ENCODE measurements around the gene PRKG1. TPM values are rescaled to one million over a fixed set of nuclear protein-coding genes. Genes with fewer than 3 reads are reported as not detected.

Gene PRKG1
- total RNA-seq, 2 experiments from 2014 or later: not detected

DNA sequence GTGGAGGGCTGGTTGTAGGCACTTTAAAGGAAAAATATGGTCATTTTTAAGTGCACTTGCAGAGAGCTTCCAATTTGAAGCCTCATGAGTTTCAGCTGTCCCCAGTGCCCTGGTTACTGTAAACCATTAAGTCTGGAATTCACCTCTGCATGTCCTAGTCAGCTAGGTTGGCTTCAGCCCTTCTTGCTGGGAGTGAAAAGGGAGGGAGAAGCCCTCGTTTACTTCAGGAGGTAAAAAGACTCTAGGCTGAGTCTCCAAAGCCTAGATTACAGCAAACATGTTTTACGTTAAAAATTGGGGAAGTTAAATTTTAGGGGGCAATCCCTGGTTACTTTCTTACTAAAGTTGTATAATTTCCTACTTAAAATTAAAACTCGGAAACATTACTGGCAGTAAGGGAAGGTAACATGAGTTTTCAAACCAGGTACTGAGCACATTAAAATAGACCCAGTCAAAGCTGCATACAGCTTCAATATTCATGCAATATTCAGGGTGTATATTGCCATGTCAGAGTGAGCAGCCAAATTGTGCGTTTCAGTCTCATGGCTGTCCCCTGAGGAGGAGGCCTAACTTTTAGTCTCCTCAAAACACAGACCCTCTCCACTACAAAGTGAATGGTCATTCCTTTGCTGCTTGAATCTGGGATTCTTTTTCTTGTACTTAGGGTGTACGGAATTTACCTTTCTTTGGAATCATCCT, 156.7 kb downstream of the PRKG1 start:
- Mint-ChIP-seq H3K4me1 (ENCODE audit: low read depth) (no peaks in the 10 kb centered on the region), H3K9me3 (no peaks in the 10 kb centered on the region), H3K36me3 (no peaks in the 10 kb centered on the region), H3K27ac (no peak overlapping the region), H3K4me3 (no peak overlapping the region), H3K27me3 (no peaks in the 10 kb centered on the region)
- intact Hi-C loops (cut with micrococcal nuclease): no loop called here
- DNase-seq: no peak
- POLR2A ChIA-PET: no interaction called here
- CTCF ChIA-PET: interaction anchor here (0.7 kb wide), 1 partner anchor 300 kb away, joined by 3 read pairs; no protein-coding TSS in a partner anchor

DNA sequence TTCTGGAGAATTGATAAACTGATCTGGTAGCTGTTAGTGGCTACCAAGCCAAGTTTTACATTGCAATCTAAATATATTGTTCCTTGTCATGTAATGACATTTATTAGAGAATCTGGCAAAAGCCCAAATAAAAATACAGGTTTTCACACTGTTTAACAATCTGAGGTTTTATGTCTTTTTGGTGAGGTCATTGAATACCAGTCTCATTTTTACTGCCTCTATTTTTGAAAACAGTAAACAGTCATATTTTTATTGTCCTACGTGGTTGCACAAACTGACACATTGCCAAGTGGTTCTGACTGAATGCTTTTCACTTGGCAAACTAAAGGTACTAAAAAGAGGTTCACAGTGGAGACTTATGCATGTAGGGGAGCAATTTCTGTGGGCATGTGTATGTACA, 157.5 kb downstream of the PRKG1 start:
- Mint-ChIP-seq H3K27me3 (no peaks in the 10 kb centered on the region), H3K4me3 (no peak overlapping the region), H3K27ac (no peak overlapping the region), H3K36me3 (no peaks in the 10 kb centered on the region), H3K4me1 (ENCODE audit: low read depth) (no peaks in the 10 kb centered on the region), H3K9me3 (no peaks in the 10 kb centered on the region)
- CTCF ChIA-PET: interaction anchor here (0.7 kb wide), 1 partner anchor 299 kb away, joined by 3 read pairs; no protein-coding TSS in a partner anchor
- intact Hi-C loops (cut with micrococcal nuclease): no loop called here
- POLR2A ChIA-PET: no interaction called here
- DNase-seq: no peak

DNA sequence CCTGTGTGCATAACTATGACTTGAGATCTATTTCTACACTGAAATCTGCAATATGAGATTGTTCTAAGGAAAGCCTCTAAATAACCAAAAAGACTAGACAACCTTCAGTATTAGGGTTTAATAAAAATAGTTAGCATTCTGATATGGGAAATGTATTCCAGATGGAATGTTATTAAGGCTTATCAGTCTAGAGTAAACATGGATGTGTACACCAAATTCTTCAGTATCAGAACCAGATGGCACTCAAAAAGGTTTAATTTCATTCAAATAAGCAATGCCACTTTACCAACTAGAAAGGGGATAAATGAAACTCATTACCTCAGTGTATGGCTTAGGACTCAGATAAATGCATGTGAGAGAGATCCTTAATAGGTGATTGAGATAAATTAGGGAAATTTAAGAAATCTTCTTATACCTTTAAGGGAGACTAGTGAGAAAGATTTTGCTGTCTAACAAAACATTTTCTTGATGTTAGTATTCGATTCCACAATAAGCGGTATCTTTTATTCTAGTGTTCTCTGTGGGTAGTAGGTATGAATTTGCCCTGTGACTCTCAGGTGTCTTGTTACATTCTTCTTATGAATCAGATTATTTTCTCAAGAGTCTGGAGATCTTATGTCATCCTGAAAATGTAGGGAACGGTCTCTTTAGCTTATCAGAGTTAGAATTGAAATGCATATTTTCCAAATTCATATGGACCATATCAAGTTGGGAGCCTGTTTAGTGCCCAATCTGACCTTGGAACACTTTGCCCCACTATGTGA, 159.2 kb downstream of the PRKG1 start:
- Mint-ChIP-seq H3K27me3 (no peaks in the 10 kb centered on the region), H3K36me3 (no peaks in the 10 kb centered on the region), H3K4me1 (ENCODE audit: low read depth) (no peaks in the 10 kb centered on the region), H3K9me3 (no peaks in the 10 kb centered on the region), H3K4me3 (no peak overlapping the region), H3K27ac (no peak overlapping the region)
- POLR2A ChIA-PET: no interaction called here
- CTCF ChIA-PET: no interaction called here
- DNase-seq: no peak
- intact Hi-C loops (cut with micrococcal nuclease): no loop called here

DNA sequence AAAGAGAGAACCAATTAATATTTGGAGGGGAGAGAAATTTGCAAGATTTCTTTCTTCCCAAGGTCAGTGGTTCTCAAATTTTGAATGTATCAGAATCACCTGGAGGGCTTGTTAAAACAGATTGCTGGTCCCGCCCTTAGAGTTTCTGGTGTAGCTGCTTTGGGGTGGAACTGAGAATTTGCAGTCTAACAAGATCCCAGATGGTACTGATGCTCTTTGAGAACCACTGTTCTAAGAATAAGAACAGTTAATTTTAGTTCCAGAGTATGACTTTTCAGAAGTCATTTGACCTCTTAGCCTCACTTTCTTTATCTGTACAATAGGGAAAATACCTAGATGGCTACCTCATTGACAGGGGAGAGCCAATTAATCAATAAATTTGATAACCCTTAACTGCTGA, 161.6 kb downstream of the PRKG1 start:
- H3K9me3 Mint-ChIP-seq: no peaks in the 10 kb centered on the region
- H3K27me3 Mint-ChIP-seq: no peaks in the 10 kb centered on the region
- POLR2A ChIA-PET: no interaction called here

DNA sequence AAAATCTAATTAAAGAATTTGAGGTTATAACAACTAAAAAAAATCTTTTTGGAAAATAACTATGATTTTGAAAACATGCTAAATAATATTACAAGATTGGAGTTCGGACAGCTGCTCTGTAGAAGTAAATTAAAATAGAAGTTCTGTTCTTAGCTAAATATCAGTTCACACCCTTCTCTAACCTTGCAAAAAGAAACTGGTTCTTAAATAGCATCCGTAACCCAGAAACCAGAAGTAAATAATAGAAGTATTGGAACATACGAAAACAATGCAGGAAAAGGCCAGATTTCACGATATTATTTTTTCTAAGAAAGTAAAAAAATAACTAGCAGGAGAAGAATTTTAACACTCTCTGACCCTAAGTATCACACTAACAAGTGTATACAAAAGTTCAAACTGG, 164.7 kb downstream of the PRKG1 start:
- Mint-ChIP-seq H3K27me3 (no peaks in the 10 kb centered on the region), H3K27ac (no peak overlapping the region), H3K36me3 (no peaks in the 10 kb centered on the region), H3K4me3 (no peak overlapping the region), H3K4me1 (ENCODE audit: low read depth) (no peaks in the 10 kb centered on the region), H3K9me3 (no peaks in the 10 kb centered on the region)
- ChIA-PET CTCF (no interaction called here), POLR2A (no interaction called here)
- intact Hi-C loops (cut with micrococcal nuclease): no loop called here
- no peak for DNase-seq

More for the DNA sequence above, 161.6 kb downstream of the PRKG1 start:
- CTCF ChIA-PET: no interaction called here
- Mint-ChIP-seq H3K4me1 (ENCODE audit: low read depth) (no peaks in the 10 kb centered on the region), H3K27ac (no peak overlapping the region), H3K4me3 (no peak overlapping the region), H3K36me3 (no peaks in the 10 kb centered on the region)
- intact Hi-C loops (cut with micrococcal nuclease): no loop called here
- no peak for DNase-seq

DNA sequence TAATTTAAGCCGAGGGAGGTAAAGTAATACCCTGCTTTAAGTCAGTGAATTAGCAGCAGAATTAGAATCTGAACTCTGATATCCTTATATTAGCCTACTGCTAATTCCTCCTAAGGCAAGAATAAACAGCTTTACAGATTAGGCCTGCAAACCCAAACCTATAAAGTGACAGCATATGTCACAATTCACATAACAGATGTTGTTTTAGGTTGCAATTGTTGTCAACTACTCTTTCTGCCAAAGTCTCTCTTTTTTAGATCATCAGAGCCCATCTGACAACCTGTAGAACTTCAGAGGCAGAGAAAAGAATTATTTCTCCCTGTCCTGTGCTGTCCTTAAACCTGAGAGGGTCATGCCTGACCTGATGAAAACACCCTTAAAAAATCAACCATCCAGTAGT, 167.2 kb downstream of the PRKG1 start:
- no peaks in the 10 kb centered on the region for H3K27me3 Mint-ChIP-seq
- intact Hi-C loops (cut with micrococcal nuclease): no loop called here
- no peak overlapping the region for H3K27ac Mint-ChIP-seq
- no peaks in the 10 kb centered on the region for H3K9me3 Mint-ChIP-seq
- ChIA-PET POLR2A (no interaction called here), CTCF (no interaction called here)
- no peak overlapping the region for H3K4me3 Mint-ChIP-seq
- no peak for DNase-seq
- H3K4me1 Mint-ChIP-seq (ENCODE audit: low read depth): no peaks in the 10 kb centered on the region
- no peaks in the 10 kb centered on the region for H3K36me3 Mint-ChIP-seq

DNA sequence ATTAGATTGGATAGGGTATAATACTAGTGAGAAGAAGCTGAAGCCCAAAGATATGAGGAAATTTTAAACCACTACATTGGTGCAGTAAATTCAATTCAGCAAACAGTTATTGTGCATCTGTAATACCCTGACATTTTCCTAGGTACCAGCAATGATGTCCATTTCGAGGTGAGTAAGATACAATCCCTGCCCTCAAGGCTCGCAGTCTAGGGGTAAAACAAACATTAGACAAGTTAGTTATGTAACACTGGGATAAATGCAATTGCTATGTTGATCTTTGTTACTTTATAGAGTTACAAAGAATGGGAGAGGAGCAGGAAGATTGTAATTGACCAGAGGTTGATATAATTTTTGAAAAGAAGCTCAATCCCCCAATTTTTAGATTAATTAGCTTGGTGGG, 168.1 kb downstream of the PRKG1 start:
- no peak for DNase-seq
- intact Hi-C loops (cut with micrococcal nuclease): no loop called here
- Mint-ChIP-seq H3K27ac (no peak overlapping the region), H3K4me3 (no peak overlapping the region), H3K36me3 (no peaks in the 10 kb centered on the region), H3K4me1 (ENCODE audit: low read depth) (no peaks in the 10 kb centered on the region), H3K27me3 (no peaks in the 10 kb centered on the region), H3K9me3 (no peaks in the 10 kb centered on the region)
- ChIA-PET POLR2A (no interaction called here), CTCF (no interaction called here)

DNA sequence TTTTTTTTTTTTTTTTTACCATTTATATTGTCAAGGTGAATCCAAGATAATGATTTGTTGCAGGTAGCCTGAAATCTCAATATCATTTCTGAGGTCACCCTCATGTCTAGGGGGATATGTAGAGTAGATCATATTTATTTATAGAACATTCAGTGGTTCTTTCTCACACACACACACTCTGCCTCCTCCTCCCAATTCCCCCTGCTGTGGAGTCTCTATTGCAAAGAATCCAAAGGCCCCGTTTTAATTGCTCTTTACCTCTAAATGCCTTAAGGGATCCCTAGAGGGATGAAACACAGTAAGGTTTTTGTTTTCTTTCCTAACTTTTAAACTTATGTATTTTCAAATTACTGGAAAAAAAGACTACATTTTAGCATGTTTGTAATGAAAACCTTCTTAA, 170.0 kb downstream of the PRKG1 start:
- DNase-seq: no peak
- Mint-ChIP-seq H3K4me1 (ENCODE audit: low read depth) (no peaks in the 10 kb centered on the region), H3K36me3 (no peaks in the 10 kb centered on the region), H3K4me3 (no peak overlapping the region), H3K27ac (no peak overlapping the region), H3K27me3 (no peaks in the 10 kb centered on the region), H3K9me3 (no peaks in the 10 kb centered on the region)
- intact Hi-C loops (cut with micrococcal nuclease): no loop called here
- ChIA-PET POLR2A (no interaction called here), CTCF (no interaction called here)

DNA sequence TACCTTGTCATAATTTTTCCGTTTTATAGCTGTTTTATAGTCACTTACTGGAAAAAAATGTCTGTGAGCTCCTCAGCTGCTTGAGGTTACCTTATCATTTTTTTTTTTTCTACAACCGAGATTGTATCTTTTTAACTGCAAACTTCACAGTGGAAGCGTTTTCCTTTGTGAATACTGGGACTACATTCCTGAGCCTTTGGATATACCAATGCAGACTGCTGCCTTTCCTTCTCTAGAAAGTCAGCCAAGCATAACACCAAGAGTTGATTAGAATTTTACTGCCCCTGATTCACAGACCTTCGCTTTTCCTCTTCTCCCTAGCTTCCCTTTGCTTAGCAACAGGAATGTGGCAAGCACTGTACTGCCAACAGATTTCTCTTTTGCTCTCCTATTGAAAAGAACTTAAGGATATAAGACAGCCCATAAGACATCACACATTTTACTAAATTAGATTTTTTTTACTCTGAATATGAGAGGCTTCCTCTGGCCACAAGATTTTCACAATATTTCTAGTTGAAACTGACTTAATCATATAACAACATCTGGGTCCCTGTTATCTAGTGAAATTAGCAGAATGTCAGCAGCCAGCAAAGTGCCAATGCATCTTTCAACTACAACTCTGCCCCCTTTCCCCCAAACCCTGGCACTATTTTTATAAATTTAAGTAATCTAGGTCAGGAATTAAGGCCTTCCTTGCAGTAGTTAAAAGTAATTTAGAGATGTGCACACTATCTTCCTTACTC, 170.6 kb downstream of the PRKG1 start:
- POLR2A ChIA-PET: no interaction called here
- CTCF ChIA-PET: no interaction called here
- Mint-ChIP-seq H3K27ac (no peak overlapping the region), H3K4me3 (no peak overlapping the region), H3K27me3 (no peaks in the 10 kb centered on the region), H3K9me3 (no peaks in the 10 kb centered on the region), H3K36me3 (no peaks in the 10 kb centered on the region), H3K4me1 (ENCODE audit: low read depth) (no peaks in the 10 kb centered on the region)
- no peak for DNase-seq
- intact Hi-C loops (cut with micrococcal nuclease): no loop called here

DNA sequence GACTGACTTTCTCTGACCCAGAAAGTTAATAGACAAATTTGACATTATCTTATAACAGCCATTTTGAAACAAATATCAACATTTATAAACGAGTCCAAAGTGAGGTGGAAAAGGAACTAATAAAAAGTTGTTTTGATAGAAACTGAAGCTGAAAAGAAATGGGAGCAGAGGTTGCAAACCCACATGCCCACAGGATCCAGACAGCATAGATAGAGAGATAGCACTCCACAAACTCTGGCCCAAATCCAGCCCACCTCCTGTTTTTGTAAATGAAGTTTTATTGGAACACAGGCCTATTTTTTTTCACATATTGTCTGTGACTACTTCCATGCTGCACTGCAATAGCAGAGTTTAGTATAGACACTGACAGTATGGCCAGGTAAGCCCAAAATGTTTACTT, 171.9 kb downstream of the PRKG1 start:
- ChIA-PET POLR2A (no interaction called here), CTCF (no interaction called here)
- H3K27me3 Mint-ChIP-seq: no peaks in the 10 kb centered on the region
- H3K36me3 Mint-ChIP-seq: no peaks in the 10 kb centered on the region
- intact Hi-C loops (cut with micrococcal nuclease): no loop called here
- H3K27ac Mint-ChIP-seq: no peak overlapping the region
- H3K4me3 Mint-ChIP-seq: no peak overlapping the region
- no peaks in the 10 kb centered on the region for H3K4me1 Mint-ChIP-seq (ENCODE audit: low read depth)
- H3K9me3 Mint-ChIP-seq: no peaks in the 10 kb centered on the region
- DNase-seq: no peak

DNA sequence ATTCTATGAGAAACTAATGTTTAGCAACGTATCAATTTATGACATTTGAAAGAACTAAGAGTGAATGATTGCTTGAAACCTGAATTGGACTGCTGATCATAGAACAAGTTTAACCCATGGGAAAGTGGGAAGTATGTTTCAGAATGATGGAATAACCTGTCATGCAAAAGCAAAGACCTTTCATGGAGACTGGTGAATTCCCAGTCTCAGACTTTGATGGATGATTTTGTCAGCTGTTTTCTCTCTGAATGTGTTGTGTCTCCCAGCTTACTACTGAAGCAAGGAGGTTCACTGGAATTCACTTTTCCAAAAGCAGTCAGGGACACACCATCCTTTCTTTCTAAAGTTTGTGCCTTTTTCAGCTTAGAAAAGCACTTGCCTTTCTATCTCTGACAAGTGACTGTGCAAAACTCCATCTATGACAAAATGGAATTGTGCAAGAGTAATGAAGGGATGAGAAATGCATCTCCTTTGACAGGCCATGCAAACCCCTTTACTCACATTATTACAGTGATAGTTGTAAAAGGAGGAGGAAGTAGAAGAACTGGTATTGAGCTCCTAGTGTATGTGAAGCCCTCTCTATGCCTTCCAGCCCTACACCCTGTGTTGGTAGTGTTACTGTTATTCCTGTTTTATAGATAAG, 176.1 kb downstream of the PRKG1 start:
- Mint-ChIP-seq H3K27ac (no peak overlapping the region), H3K27me3 (no peaks in the 10 kb centered on the region), H3K4me1 (ENCODE audit: low read depth) (no peaks in the 10 kb centered on the region), H3K4me3 (no peak overlapping the region), H3K36me3 (no peaks in the 10 kb centered on the region), H3K9me3 (no peaks in the 10 kb centered on the region)
- ChIA-PET CTCF (no interaction called here), POLR2A (no interaction called here)
- DNase-seq: no peak
- intact Hi-C loops (cut with micrococcal nuclease): no loop called here

DNA sequence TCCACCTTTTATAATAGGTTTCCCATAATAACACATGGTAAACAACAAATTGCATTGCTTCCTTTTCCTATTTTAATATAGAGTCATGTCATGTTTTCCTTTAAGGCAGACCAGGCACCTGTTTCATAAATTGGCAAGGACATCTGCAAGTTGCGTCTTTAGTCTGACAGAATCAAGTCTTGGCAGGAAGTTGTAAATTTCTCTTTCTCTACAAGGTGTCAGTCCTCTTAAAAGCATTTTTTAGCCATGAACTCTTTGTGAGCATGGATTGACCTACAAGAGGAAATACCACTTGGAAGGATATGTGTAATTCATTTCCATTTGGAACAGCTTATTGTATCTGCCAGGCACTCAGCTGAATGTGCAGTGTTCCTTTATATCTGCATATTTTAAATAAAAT, 176.8 kb downstream of the PRKG1 start:
- Mint-ChIP-seq H3K36me3 (no peaks in the 10 kb centered on the region), H3K4me1 (ENCODE audit: low read depth) (no peaks in the 10 kb centered on the region), H3K27me3 (no peaks in the 10 kb centered on the region), H3K9me3 (no peaks in the 10 kb centered on the region), H3K27ac (no peak overlapping the region), H3K4me3 (no peak overlapping the region)
- no peak for DNase-seq
- POLR2A ChIA-PET: no interaction called here
- CTCF ChIA-PET: no interaction called here
- intact Hi-C loops (cut with micrococcal nuclease): no loop called here
